GM12801 (cell line): ENCODE data around the gene IDI2.

Experiments used
- TF ChIP-seq, protein P1 (sequence below): IDR thresholded peaks from one replicate; pipeline ENCODE4 v1.5.1; 2011; ENCODE audit warnings: control low read depth; ENCODE audit not compliant: insufficient read length; ENCODE audit errors: extremely low read depth

IDI2 gene

GRCh38 chr10:1002425-1003006 is 23.1 kb downstream of the IDI2 start:
- TF ChIP-seq, protein P1, sequence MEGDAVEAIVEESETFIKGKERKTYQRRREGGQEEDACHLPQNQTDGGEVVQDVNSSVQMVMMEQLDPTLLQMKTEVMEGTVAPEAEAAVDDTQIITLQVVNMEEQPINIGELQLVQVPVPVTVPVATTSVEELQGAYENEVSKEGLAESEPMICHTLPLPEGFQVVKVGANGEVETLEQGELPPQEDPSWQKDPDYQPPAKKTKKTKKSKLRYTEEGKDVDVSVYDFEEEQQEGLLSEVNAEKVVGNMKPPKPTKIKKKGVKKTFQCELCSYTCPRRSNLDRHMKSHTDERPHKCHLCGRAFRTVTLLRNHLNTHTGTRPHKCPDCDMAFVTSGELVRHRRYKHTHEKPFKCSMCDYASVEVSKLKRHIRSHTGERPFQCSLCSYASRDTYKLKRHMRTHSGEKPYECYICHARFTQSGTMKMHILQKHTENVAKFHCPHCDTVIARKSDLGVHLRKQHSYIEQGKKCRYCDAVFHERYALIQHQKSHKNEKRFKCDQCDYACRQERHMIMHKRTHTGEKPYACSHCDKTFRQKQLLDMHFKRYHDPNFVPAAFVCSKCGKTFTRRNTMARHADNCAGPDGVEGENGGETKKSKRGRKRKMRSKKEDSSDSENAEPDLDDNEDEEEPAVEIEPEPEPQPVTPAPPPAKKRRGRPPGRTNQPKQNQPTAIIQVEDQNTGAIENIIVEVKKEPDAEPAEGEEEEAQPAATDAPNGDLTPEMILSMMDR: no peak

DNA sequence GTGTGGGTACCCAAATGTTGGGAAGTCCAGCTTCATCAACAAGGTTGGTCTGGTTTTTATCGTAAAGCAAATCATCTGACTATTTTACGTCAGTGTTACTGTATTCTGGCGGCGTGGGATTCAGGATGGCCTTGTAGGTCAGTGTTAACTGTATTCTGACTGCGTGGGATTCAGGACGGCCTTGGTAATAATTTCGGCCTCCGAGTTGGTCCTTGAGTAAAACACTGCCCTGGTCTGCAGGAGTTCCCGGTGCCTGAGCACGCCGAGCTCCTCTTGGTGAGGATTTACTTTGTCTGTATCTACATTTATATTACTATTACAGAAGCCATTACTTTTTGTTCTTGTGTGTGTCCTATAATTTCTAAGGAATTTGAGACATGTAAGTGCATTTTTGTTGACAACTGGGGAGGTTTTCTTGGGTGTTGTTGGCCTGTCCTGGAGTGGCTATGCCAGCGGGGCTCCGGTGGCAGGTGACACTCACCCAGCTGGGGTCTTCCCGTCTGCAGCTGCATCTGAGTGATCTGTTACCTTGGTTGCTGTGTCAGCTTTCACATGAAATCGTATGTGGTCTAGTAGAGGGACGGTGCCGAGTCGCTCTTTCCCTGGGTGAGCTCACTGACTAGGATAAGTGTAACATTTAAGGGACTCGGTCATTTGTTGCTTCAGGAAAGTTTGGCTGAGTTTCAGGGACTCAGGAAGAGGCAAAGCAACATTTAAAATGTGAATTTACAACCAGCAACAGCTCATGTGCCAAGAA is 28.2 kb downstream of the IDI2 start:
- TF ChIP-seq, protein P1: no peak

DNA sequence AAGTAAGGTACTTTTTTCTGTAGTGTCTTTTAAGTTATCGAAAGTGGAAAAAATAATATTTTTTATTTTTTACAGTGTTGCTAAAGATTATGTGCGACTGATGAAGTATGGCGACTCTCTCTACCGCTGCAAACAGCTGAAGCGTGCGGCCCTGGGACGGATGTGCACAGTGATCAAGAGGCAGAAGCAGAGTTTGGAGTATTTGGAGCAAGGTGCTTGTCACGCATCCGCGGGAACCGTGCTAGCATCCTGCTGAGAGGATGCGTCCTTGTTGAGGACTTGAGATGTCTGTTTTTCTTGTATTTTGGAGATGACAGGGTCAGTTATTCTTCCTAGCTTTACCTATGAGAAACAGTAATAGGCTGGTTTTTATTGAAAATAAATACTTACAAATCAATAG is 29.6 kb downstream of the IDI2 start:
- TF ChIP-seq, protein P1: no peak

DNA sequence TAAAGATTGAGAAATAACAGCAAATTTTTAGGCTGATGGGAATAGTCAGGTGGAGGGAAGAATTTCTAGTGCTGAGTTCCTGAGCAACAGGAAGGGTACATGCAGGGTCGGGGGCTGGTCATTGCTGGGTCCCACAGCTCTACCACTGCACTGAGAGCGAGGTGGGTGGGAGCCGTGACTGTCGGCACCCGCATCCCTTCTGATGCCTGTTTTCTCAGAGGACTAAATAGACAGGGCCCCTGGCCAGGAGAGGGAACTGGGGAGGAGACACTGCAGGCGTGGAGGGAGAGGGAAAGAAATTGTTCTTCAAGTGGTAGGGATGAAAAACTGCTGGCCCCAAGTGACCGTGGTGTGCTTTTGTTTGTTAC is 30.1 kb downstream of the IDI2 start:
- TF ChIP-seq, protein P1: no peak

GRCh38 chr10:994836-995558 is 30.7 kb downstream of the IDI2 start:
- TF ChIP-seq, protein P1: no peak

DNA sequence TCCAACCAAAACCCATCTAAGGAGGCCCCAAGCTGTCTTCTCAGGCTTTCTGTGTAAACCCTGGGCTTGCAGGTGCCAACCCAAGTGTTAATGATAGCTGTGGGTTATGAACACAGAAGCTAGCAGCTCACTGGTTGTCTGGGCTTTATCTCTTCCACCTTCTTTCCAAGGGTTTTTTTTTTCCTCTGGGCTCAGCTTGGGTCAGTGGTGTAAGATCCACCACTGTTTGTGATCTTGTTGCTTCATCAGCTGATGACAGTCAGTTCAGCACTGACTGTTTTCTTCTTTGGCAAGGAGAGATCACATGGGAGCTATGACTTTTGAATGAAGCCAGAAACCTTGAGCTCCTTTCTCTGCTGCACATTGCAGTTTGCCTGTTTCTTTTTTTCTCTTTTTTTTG is 32.8 kb downstream of the IDI2 start:
- TF ChIP-seq, protein P1: no peak

GRCh38 chr10:992467-992866 is 33.2 kb downstream of the IDI2 start:
- TF ChIP-seq, protein P1: no peak
